ENCODE data around the gene L3MBTL4. TPM values are rescaled to one million over a fixed set of nuclear protein-coding genes. Genes with fewer than 3 reads are reported as not detected.
"Not testable (repeated sequence)": the region's sequence is repeated elsewhere in the genome, so short reads cannot be mapped to it uniquely, and the experiment has no call there.

Gene L3MBTL4
- total RNA-seq, 1 experiment from 2014 or later: not detected

- Histone ChIP-seq H3K4me2 (ENCODE audit: low read length) (no peak overlapping the region), H3K4me1 (ENCODE audit: control insufficient read depth in 1 of 2, insufficient read depth in 2 of 2, low read length in 2 of 2) (no peaks in the 10 kb centered on the region), H3K79me2 (ENCODE audit: insufficient read depth, low read length) (no peaks in the 10 kb centered on the region), H3K4me3 (replicated peaks in 1 of 2; ENCODE audit: low read depth in 1 of 2, low read length in 2 of 2) (no peak overlapping the region), H3K9ac (ENCODE audit: low read length) (no peak overlapping the region), H3K27me3 (ENCODE audit: insufficient read depth, low read length) (no peaks in the 10 kb centered on the region), H3K27ac (ENCODE audit: low read depth, low read length) (no peak overlapping the region), H4K20me1 (ENCODE audit: insufficient read depth) (no peaks in the 10 kb centered on the region), H3K9me2 (ENCODE audit: insufficient read depth) (no peaks in the 10 kb centered on the region), H3K9me3 (ENCODE audit: control insufficient read depth in 1 of 2, insufficient read depth in 1 of 2, low read depth in 1 of 2, low read length in 2 of 2) (peaks cover 5 to 19% of the 10 kb centered on the region in 2 experiments; a peak in 2 of 4 replicates), H2AFZ (ENCODE audit: low read depth, low read length, poor library complexity, severe bottlenecking) (no peak overlapping the region), H3K36me3 (ENCODE audit: control insufficient read depth in 1 of 2, insufficient read depth in 2 of 2, low read length in 2 of 2) (no peaks in the 10 kb centered on the region)
- CTCF ChIA-PET: no interaction called here
- RAD21 ChIA-PET (ENCODE audit: low non-redundant PET in 1 of 2, low total read pairs in 2 of 2, uncharacterized antibody in 2 of 2, unreplicated experiment in 2 of 2): no interaction called here
- POLR2A ChIA-PET: no interaction called here
- TF ChIP-seq YY1 (IDR thresholded peaks at IDR 0.05; ENCODE audit: extremely low read depth, insufficient replicate concordance, low read depth, low read length): no peak
- no peak for TF ChIP-seq CEBPB (IDR thresholded peaks at IDR 0.05; ENCODE audit: low read depth)
- TF ChIP-seq JUND (IDR thresholded peaks at IDR 0.05): no peak
- TF ChIP-seq SP1 (IDR thresholded peaks at IDR 0.05; ENCODE audit: low read depth): no peak
- no peak for TF ChIP-seq RAD21 (IDR thresholded peaks at IDR 0.05; ENCODE audit: low read depth)
- no peak for TF ChIP-seq ATF3 (IDR thresholded peaks at IDR 0.05)
- no peak for TF ChIP-seq ELF1 (IDR thresholded peaks at IDR 0.05; ENCODE audit: borderline replicate concordance, low read depth)
- no peak for TF ChIP-seq ZBTB33 (IDR thresholded peaks at IDR 0.05; ENCODE audit: extremely low read depth, insufficient replicate concordance, low read length)
- TF ChIP-seq SIN3A (IDR thresholded peaks at IDR 0.05; ENCODE audit: low read depth): no peak
- no peak for TF ChIP-seq FOSL1 (IDR thresholded peaks at IDR 0.05; ENCODE audit: low read depth)
- TF ChIP-seq, protein P1, sequence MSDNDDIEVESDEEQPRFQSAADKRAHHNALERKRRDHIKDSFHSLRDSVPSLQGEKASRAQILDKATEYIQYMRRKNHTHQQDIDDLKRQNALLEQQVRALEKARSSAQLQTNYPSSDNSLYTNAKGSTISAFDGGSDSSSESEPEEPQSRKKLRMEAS (IDR thresholded peaks at IDR 0.05): no peak
- TF ChIP-seq TCF7L2 (IDR thresholded peaks at IDR 0.05; ENCODE audit: borderline replicate concordance, extremely low read depth, insufficient read depth, insufficient read length): no peak
- TF ChIP-seq SRF (IDR thresholded peaks at IDR 0.05; ENCODE audit: low read depth): no peak
- TF ChIP-seq, protein P2, sequence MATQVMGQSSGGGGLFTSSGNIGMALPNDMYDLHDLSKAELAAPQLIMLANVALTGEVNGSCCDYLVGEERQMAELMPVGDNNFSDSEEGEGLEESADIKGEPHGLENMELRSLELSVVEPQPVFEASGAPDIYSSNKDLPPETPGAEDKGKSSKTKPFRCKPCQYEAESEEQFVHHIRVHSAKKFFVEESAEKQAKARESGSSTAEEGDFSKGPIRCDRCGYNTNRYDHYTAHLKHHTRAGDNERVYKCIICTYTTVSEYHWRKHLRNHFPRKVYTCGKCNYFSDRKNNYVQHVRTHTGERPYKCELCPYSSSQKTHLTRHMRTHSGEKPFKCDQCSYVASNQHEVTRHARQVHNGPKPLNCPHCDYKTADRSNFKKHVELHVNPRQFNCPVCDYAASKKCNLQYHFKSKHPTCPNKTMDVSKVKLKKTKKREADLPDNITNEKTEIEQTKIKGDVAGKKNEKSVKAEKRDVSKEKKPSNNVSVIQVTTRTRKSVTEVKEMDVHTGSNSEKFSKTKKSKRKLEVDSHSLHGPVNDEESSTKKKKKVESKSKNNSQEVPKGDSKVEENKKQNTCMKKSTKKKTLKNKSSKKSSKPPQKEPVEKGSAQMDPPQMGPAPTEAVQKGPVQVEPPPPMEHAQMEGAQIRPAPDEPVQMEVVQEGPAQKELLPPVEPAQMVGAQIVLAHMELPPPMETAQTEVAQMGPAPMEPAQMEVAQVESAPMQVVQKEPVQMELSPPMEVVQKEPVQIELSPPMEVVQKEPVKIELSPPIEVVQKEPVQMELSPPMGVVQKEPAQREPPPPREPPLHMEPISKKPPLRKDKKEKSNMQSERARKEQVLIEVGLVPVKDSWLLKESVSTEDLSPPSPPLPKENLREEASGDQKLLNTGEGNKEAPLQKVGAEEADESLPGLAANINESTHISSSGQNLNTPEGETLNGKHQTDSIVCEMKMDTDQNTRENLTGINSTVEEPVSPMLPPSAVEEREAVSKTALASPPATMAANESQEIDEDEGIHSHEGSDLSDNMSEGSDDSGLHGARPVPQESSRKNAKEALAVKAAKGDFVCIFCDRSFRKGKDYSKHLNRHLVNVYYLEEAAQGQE (IDR thresholded peaks at IDR 0.05; ENCODE audit: low read depth): no peak
- TF ChIP-seq ZFX (IDR thresholded peaks at IDR 0.05): no peak
- BruUV-seq (replicated peaks): no TSS peak
- DNase-seq (ENCODE audit: low read depth, low spot score) (no peak), ATAC-seq (no peak)
- intact Hi-C loops (cut with micrococcal nuclease): no loop called here
Measured at GRCh38 chr18:6409933-6410332, 4.8 kb downstream of the L3MBTL4 start.

GRCh38 chr18:6408543-6408942 lies 6.2 kb downstream of the L3MBTL4 start:
- H3K79me2 ChIP-seq (ENCODE audit: insufficient read depth, low read length); POLR2A ChIA-PET; H3K9ac ChIP-seq (ENCODE audit: low read length); H3K4me1 ChIP-seq (ENCODE audit: control insufficient read depth in 1 of 2, insufficient read depth in 2 of 2, low read length in 2 of 2); H3K4me3 ChIP-seq (replicated peaks in 1 of 2; ENCODE audit: low read depth in 1 of 2, low read length in 2 of 2); BruUV-seq (replicated peaks); H3K4me2 ChIP-seq (ENCODE audit: low read length); H3K27ac ChIP-seq (ENCODE audit: low read depth, low read length); H2AFZ ChIP-seq (ENCODE audit: low read depth, low read length, poor library complexity, severe bottlenecking); H3K27me3 ChIP-seq (ENCODE audit: insufficient read depth, low read length); CTCF ChIA-PET; H3K9me2 ChIP-seq (ENCODE audit: insufficient read depth); DNase-seq (ENCODE audit: low read depth, low spot score); H4K20me1 ChIP-seq (ENCODE audit: insufficient read depth); intact Hi-C loops (cut with micrococcal nuclease); RAD21 ChIA-PET (ENCODE audit: low non-redundant PET in 1 of 2, low total read pairs in 2 of 2, uncharacterized antibody in 2 of 2, unreplicated experiment in 2 of 2); ATAC-seq; H3K36me3 ChIP-seq (ENCODE audit: control insufficient read depth in 1 of 2, insufficient read depth in 2 of 2, low read length in 2 of 2): not testable (repeated sequence)
- H3K9me3 ChIP-seq (ENCODE audit: control insufficient read depth in 1 of 2, insufficient read depth in 1 of 2, low read depth in 1 of 2, low read length in 2 of 2): peaks cover 5 to 19% of the 10 kb centered on the region in 2 experiments; a peak in 2 of 4 replicates
